Measurements from ENCODE around the gene PARD3B.

Gene PARD3B

DNA sequence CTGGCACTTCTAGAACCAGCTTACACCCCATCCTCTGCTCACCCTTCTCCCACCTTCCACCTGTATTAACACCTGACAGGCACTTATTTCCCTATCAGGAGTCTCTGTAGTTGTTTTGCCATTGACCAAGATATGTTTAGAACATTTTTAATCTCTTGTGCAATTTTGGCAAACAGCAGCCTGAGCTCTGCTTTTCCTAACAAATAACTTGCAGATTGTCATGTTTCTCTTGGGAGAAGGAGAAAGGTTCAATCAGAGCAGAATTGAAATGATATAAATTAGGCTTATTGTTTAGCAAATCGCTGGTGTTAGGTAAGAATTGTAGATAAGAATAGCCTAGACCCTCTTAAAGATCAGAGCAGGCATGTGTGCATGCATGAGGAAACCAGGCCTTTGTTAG is 225.5 kb downstream of the PARD3B start:
- DNase-seq (ENCODE audit: low spot score): no peak

DNA sequence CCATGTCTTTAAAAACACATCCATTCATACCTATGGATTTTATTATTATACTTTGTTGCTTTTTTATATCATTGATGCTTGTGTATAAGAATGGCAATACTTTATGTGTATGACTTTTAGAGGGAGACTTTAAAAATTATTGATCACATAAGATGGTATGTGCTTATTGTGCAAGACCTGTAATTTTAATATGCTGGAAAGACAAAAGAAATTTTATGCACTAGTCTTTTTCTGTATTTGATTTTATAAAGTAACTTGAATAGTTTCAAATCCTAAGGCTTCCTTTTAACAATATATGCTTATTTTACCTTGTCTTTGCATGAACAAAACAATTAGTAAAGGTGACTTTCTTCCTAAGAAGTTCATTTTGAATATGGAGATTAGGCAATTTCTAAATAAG is 226.4 kb downstream of the PARD3B start:
- no peak for DNase-seq (ENCODE audit: low spot score)

DNA sequence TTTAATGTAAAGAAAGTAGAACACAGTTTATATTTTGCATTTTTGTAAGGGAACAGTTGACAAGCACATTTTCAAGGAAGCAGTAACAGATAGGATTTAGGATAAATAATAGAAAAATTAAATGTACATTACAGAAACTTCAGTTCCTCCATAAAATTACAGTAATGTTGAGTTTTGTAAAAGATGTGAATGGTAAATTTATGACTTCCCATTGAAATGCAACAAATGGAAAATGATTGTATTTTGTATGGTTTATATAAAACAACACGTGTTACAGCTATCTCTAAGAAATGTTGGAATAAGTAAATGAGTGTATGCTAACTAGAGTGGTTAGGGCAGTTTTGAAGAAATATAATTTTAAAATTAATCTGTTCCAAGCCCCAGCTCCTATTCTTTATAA is 227.3 kb downstream of the PARD3B start:
- no peak for DNase-seq (ENCODE audit: low spot score)

DNA sequence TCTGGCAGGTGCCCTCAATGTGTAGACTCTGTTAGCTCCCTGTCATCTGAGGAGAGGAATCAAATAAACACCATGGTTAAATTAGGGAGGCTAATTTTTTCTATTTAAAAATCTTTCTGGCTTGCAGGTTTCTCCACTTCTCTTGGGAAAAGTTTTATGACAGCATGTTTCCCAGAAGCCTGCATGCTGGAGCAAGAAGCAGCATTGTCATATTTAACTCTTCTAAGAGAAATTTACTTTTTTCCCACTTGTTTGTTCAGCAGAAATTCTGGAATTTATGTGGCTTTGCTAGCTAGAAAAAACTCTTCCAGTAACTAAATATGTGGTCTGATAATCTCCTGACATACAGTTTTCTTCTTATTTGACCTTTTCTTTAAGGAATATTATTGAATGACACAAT is 230.5 kb downstream of the PARD3B start:
- DNase-seq (ENCODE audit: low spot score): no peak

DNA sequence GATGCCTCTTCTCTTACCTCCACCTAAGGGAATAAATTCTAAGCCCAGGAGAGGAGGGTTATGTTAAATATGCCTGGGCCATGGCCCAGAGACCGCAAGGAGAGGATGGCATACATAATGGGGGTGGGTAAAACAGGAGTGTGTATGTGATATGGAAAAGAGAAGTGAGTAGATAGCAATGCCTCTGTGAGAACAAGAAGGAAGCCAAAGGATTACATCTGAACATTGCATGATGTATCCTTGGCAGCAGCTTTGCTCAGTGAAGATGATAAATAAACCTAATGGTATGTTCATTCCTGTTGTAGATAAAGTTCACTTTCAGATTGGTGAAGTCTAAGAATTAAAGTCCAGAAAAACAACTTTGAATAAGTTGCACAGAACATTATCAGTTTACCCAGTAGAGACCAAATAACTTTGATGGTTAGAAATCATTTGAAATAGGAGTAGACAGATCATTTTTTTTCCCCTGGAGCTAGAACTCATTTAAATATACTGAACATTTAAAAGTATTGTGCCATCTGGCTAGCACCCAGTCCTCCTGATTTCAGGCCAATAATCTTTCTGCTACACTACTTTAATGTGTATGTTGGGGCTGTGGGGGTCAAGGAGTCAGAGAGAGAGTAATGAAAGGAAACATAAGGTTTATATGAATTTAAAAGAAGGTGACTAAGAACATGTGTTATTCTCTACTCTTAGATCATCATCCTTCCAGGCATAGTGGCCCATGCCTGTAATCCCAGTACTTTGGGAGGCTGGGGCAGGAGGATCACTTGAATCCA is 231.7 kb downstream of the PARD3B start:
- no peak for DNase-seq (ENCODE audit: low spot score)

DNA sequence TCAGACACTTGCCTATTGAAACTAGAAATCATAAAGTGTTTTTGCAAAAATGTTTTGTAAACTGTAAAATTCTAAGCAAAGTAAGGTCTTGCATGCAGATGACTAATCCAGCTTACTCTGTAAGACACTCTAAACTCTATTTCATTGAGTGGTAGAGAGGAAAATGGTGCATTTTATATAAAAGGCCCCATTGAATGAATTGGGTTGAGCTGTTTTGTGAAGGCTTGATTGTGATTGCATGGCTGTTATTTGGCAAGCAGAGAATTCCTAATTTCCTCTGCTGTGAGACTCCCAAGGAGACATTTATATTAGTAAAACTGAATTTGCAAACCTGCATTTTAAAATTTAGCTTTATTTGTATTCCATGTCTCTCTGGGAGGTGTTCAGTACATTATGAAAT is 234.5 kb downstream of the PARD3B start:
- no peak for DNase-seq (ENCODE audit: low spot score)

DNA sequence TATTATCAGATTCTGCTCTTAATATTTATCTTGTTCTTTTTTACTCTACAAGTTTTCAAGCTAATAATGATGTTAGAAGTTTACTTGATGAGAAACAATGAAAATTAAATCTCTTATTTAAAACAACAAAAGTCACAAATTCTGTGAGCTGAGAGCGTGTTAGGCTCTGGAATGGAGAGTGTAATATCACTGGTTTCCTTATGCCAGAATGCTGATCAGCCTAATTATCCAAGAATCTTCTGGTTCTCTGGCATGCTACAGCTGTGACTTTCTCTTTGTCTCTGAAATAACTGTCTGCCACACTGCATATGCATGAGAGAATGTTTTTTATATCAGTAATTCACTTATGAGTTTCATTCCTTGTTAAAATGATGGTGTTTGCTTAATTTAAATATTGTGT is 236.7 kb downstream of the PARD3B start:
- DNase-seq (ENCODE audit: low spot score): no peak

DNA sequence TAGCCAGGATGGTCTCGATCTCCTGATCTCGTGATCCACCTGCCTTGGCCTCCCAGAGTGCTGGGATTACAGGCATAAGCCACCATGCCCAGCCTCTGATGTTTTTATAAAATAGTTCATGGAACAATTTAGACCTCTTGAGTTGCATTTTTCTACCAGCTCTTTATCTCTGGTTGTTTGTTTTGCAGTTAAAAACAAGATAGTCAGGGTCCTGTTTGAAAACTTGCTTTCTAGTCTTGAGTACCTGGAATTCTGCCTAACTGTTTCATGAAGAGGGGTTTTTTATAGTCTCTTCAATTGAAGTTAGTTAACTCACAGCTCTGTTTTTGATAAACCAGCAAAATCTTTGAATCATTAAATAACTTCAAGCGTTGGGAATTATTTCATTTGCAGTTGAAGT is 244.8 kb downstream of the PARD3B start:
- no peak for DNase-seq (ENCODE audit: low spot score)

DNA sequence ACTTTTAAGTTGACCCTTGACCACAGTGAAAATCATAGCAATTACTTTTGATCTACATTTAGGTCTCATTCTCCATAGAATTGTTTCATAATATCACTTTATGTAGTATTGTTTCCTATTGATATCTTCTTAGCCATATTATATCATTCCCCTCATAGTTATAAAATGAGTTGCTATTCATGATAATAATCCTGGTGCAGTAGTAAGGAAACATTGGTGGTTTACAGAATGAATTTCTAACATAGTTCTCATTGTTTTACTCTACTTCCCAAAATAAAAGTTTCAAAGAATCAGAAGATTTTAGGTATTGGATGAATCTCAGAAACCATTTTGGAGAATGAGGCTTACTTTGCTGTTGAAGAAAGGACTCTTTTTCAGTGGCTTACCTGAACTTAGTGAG is 246.0 kb downstream of the PARD3B start:
- no peak for DNase-seq (ENCODE audit: low spot score)

DNA sequence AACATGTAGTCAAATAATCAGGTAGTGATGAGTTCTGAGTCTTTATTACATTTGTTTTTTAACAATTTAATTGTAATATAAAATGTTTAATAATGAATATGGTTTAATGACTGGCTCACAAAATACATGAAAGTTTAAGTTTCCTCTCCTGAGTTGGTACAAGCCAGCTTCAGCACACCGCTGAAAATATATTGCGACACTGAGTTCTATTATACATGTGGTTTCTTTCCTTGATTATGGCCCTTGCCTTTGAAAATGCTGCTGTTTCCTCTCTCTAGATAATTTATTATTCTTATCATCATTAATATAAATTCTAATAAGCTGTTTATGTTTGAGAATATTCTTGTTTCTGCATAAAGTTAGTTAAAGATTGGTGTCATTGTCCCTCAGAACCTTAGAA is 249.3 kb downstream of the PARD3B start:
- no peak for DNase-seq (ENCODE audit: low spot score)

DNA sequence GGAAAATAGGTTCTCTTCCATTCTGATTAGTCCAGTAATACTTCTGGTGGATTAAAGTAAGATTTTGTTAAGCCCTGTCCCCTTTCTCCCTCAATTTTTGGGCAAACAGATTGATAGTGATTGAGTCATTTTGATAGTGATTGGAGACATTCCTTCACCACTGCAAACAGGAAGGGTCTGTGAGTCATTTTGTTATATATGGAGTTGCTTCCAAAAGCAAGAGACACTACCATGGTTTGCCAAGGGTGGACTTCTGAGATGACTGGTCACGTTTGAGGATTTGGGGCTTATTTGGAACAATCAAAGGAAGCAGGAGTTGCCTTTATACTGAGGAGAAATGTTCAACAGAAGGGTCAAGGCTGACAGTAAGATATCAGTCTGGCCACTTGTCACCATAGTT is 249.9 kb downstream of the PARD3B start:
- DNase-seq (ENCODE audit: low spot score): no peak

DNA sequence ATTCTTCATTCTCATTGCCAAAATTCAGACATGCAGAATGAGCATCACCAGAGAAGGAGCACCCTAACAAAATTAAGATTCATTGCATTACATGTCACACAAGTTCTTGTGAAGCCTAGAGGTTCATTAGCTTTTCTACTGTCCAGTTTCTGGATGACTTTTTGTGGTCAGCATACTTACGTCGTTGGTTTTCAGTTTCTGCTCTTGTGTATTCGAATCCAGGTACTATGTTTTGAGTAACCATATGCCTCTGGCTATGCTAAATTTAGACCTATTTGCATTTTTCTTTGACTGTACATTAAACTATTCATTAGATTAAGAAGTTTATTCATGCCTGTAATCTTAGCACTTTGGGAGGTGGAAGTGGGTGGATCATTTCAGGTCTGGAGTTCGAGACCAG is 251.3 kb downstream of the PARD3B start:
- no peak for DNase-seq (ENCODE audit: low spot score)

DNA sequence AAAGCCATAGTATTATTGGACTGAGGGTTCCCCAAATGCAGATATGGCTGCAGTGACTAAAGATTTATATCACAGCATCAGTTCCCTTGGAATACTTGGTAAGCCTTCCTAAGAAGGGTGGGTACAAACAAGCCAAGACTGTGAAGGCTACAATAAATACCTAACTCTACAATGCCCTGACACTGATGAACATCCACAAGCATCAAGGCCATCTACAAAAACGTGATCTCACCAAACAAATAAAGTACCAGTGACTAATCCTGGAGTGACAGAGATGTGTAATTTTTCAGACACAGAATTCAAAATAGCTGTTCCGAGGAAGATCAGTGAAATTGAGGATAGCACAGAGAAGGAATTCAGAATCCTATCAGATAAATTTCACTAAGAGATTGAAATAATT is 254.5 kb downstream of the PARD3B start:
- DNase-seq (ENCODE audit: low spot score): no peak

DNA sequence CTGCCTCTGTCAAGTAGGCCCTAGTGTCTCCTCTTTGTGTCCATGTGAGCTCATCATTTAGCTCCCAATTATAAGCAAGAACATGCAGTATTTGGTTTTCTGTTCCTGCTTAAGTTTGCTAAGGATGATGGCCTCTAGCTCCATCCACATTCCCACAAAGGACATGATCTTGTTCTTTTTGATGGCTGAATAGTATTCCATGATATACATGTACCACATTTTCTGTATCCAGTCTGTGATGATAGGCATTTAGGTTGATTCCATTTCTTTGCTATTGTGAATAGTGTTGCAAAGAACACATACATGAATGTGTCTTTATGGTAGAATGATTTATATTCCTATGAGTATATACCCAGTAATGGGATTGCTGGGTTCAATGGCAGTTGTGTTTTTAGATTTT is 263.2 kb downstream of the PARD3B start:
- DNase-seq (ENCODE audit: low spot score): no peak

DNA sequence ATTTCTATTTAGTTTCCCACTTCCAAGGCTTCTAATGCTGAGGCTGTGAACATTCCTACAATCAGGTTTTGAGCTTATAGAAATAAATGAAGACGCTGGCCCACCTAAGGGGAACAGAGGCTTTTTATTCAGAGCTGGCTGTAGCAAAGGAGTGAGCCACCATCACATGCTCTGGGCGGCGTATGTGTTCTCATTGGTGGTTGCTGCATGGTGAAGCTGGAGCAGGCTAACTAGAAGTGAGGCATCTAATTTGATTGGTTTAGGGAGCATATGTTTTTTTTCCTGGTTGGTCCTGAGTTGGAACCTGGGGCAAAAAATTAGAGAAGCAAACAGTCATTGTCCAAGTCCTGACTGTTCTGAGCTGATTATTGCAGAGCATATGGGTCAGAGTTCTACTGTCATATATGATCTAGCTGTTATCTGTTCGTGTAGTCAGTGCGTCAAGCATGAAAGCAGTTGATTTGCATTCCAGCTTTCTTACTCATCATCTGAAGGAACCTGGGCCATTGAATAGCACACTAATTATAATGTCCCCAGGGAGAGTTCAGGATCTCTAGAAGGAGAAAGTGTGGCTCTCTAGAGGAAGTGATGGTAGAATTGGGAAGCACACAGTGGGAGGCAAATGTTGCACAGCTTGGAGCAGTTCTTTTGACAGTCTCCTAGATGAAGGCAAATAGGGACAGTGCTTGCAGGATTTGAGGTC is 279.6 kb downstream of the PARD3B start:
- DNase-seq (ENCODE audit: low spot score): no peak

DNA sequence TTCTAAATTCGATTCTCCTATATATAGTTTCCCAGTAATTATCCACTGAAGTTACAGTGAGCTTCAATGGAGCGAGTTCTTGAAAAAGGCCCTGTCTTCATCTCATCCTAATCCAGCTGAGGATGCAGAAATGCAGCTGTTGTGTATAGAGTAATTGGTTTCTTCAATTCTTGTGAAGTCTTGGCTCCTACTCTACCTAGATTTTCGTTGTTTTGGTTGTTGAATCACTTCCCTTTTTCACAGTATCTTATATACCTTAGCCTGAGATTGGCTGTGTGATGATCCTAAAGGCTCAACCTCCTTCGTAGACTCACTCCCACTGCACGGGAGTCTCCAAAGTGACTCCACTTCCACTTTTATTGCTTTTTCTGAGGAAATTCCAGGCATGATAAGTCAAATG is 280.4 kb downstream of the PARD3B start:
- no peak for DNase-seq (ENCODE audit: low spot score)

DNA sequence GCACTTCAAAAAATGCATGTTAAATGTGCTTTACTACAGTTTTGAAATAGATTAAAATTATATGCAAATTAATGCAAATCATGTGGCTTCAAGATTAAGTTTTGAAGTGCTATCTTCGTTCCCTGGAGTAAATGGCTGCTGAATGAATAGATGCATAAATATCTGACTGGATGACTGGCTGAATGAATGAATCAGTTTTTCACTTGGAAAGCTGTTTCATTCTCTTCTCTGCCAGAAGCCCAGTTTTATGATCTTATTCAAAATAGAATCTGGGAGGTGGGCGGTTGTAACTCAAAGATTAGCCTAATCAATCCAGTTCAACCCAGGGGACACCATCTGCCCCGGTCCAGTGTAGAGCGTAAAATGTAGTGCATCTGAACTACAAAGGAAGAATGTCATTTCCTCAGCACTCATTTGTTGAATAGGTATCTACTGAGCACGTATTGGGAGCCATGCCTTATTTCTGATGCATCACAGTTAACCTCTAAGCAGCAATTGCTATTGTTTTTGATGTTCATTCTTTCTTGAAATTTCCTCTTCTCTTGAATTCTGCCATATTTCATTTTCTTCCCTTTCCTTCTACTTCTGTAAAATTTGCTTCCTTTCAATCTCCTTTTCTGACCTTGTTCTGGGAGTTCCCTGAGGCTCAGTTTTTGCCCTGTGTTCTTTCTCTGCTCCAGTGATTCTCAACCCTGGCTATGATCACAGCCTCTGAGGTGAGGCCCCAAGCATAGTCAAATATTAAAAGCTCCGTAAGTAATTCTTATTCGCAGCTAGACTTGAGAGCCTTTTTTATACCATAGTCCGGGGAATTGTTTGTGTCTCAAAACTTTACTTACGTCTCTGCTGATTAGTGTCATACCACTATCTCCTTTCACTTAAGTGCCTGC is 282.7 kb downstream of the PARD3B start:
- no peak for DNase-seq (ENCODE audit: low spot score)

DNA sequence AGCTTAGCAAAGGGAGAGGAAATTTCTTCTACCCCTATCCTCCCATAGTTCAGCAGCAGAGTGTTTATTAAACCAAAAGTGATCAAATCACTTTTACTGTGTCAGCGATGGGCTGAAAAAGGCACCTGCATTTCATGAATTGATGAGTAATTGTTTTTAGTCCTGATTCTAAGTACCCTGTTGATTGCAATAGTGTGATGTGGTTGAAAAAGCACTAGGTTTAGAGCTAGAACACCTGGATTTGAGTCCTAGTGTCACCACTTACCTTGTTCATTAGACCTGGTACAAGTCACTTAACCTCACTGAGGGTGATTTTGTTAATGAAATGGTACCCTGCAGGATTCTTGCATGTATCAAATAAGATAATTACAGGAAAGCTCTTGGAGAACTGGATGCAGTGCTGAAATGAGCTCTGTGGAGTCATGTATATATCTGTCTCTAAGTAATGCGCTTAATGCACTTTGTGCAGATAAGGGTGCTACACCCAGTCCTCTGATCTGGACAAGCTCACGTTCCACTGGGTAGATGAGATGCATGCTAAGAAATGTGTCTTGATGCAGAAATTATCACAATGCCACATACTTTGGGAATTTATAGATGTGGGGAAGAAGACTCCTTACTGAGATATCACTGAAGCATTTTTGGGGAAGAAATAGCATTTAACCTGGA is 289.6 kb downstream of the PARD3B start:
- no peak for DNase-seq (ENCODE audit: low spot score)

DNA sequence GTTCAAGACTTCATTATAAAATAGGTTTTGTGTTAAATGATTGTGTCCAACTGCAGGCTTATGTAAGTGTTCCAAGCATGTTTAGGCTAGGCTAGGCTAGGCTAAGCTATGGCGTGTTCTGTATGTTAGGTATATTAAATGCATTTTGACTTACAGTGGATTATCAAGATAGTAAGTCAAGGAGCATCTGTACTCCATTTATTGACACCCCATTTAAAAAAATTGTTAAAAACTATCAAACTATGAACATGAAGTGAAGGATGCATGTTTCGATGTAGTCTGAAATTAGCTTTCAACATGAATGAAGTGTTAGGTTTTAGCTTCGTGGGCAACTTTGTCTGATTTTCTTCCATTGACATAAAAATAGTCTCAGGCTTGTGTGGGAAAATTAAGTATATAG is 290.5 kb downstream of the PARD3B start:
- no peak for DNase-seq (ENCODE audit: low spot score)

DNA sequence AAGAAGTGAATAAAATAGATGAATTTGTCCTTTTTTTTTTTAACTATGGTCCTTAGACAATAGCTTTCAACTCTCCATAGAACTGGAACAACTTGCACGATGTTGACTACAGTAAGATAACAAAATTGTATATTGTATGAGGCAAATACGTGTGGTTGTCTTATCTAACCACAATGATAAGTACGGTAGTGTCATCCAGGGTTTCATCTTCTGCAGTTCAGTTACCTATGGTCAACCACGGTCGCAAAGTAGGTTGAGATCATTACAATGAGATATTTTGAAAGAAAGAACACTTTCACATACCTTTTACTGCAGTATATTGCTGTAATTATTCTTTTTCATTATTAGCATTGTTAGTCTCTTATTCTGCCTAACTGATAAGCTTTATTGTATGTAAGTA is 295.2 kb downstream of the PARD3B start:
- no peak for DNase-seq (ENCODE audit: low spot score)

DNA sequence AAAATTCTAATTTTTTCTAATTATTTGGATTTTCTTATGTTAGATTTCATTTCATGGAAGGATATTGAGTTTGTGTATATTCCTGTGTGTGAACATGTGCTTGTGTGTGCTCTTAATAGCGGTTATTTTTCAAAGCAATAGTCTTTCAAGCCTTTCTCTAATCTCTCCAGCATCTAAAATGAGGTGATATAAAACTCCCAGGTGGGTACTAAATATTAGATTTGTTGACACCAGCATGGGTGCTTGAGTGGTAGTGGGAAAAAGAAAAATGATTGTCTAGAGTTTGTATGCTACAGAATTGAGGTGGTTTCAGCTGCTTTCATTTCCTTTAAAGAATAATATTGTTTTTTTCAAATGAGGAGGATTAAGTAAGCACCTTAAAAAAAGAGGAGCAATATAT is 296.8 kb downstream of the PARD3B start:
- no peak for DNase-seq (ENCODE audit: low spot score)
